KMS-11 (cell line): ENCODE measurements around the gene SKA3.
A peak's percentile ranks its signal among the peaks of the same experiment; 100 is the strongest.
"Not testable (repeated sequence)": the region's sequence is repeated elsewhere in the genome, so short reads cannot be mapped to it uniquely, and the experiment has no call there.

Experiments used
- H2AFZ ChIP-seq: fragments of 200-600 bp; sonication (generic); 2 replicates; pipeline ENCODE4 v1.6.1; 2016; ENCODE audit warnings: antibody characterized with exemption, mixed run types, low read depth
- H3K27ac ChIP-seq: fragments of 200-600 bp; sonication (generic); 2 replicates; pipeline ENCODE4 v1.6.1; 2016; ENCODE audit warnings: mild to moderate bottlenecking, mixed run types
- H3K27me3 ChIP-seq: fragments of 200-600 bp; sonication (generic); 2 replicates; pipeline ENCODE4 v1.6.1; 2017; ENCODE audit warnings: mild to moderate bottlenecking, low read depth, mixed run types, moderate library complexity; ENCODE audit not compliant: insufficient read depth
- H3K36me3 ChIP-seq: fragments of 200-600 bp; sonication (generic); 2 replicates; pipeline ENCODE4 v1.6.1; 2017; ENCODE audit warnings: mild to moderate bottlenecking, mixed run types; ENCODE audit not compliant: insufficient read depth
- H3K4me1 ChIP-seq: fragments of 200-600 bp; sonication (generic); 2 replicates; pipeline ENCODE4 v1.6.1; 2016; ENCODE audit warnings: mild to moderate bottlenecking, low read depth, mixed run types; ENCODE audit not compliant: poor library complexity, severe bottlenecking
- H3K4me2 ChIP-seq: fragments of 200-600 bp; sonication (generic); 2 replicates; pipeline ENCODE4 v1.7.0; 2016; ENCODE audit warnings: mild to moderate bottlenecking, mixed run types
- H3K4me3 ChIP-seq: fragments of 200-600 bp; sonication (generic); IDR thresholded peaks from 2 replicates; pipeline ENCODE4 v1.6.1; 2017; ENCODE audit warnings: low read depth, low read length, mixed read lengths; ENCODE audit not compliant: insufficient read depth
- H3K79me2 ChIP-seq: fragments of 200-600 bp; sonication (generic); 2 replicates; pipeline ENCODE4 v1.6.1; 2016; ENCODE audit warnings: low read depth, mixed run types; ENCODE audit not compliant: insufficient read depth
- H3K9ac ChIP-seq: fragments of 200-600 bp; sonication (generic); 2 replicates; pipeline ENCODE4 v1.6.1; 2016; ENCODE audit warnings: mild to moderate bottlenecking, mixed run types
- H4K20me1 ChIP-seq: fragments of 200-600 bp; sonication (generic); 2 replicates; pipeline ENCODE4 v1.6.1; 2016; ENCODE audit warnings: mild to moderate bottlenecking, mixed run types; ENCODE audit not compliant: insufficient read depth
- CTCF ChIP-seq: fragments of 200-600 bp; sonication (generic); conservative IDR thresholded peaks from 2 replicates; pipeline ENCODE4 v1.6.1; 2017; ENCODE audit warnings: low read depth, mild to moderate bottlenecking, antibody characterized with exemption, low read length, moderate library complexity, mixed read lengths

Gene SKA3

GRCh38 chr13:21176215-21176981 lies at the start of gene SKA3, which contains the start of gene MRPL57:
Gene SKA3 (minus strand): TSS chr13:21176552. CDS start chr13:21176477, 75 bp downstream.
Gene MRPL57 (plus strand): TSS chr13:21176658. CDS start chr13:21176917, 259 bp downstream.
- Histone ChIP-seq H2AFZ (peak within 1 kb of the TSS; percentile 61), H3K79me2 (peaks cover 46% of the 10 kb centered on the region), H3K27ac (peak within 1 kb of the TSS; percentile 75), H4K20me1 (no peaks in the 10 kb centered on the region), H3K4me1 (no peaks in the 10 kb centered on the region), H3K4me2 (peak within 1 kb of the TSS; percentile 96), H3K27me3 (no peaks in the 10 kb centered on the region), H3K36me3 (no peaks in the 10 kb centered on the region), H3K4me3 (no peak within 1 kb of the TSS), H3K9ac (peak within 1 kb of the TSS; percentile 80)
- no peak for TF ChIP-seq CTCF

GRCh38 chr13:21225082-21225481 lies 48.7 kb upstream of the SKA3 start:
- Histone ChIP-seq H2AFZ (no peak overlapping the region), H4K20me1 (no peaks in the 10 kb centered on the region), H3K9ac (no peak overlapping the region), H3K79me2 (no peaks in the 10 kb centered on the region), H3K27ac (no peak overlapping the region), H3K4me2 (no peak overlapping the region), H3K4me3 (no peak overlapping the region), H3K4me1 (peaks cover 4% of the 10 kb centered on the region), H3K27me3 (no peaks in the 10 kb centered on the region), H3K36me3 (no peaks in the 10 kb centered on the region)
- no peak for TF ChIP-seq CTCF

- H3K27ac ChIP-seq: no peak overlapping the region
- no peaks in the 10 kb centered on the region for H3K27me3 ChIP-seq
- H4K20me1 ChIP-seq: no peaks in the 10 kb centered on the region
- TF ChIP-seq CTCF: no peak
- no peak overlapping the region for H3K9ac ChIP-seq
- H3K4me1 ChIP-seq: peaks cover 36% of the 10 kb centered on the region
- H3K4me2 ChIP-seq: no peak overlapping the region
- no peak overlapping the region for H2AFZ ChIP-seq
- H3K4me3 ChIP-seq: no peak overlapping the region
- no peaks in the 10 kb centered on the region for H3K79me2 ChIP-seq
- no peaks in the 10 kb centered on the region for H3K36me3 ChIP-seq
Measured at GRCh38 chr13:21221268-21221667, 44.9 kb upstream of the SKA3 start.

DNA sequence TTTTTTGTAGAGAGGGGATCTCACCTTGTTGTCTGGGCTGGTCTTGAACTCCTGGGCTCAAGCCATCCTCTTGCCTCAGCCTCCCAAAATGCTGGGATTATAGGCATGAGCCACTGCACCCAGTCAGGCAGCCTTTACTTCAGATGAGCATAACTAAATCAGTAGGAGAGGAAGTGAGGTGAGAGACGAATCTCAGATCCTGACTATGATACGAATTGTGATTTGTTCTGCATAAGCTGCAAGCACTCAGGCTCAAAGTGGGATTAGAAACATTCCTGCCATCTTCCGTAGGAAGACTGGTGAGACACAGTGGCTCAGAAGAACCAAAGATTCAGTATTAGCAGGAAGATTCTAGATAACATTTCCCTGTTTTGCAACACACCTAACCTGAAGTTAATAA lies 43.4 kb upstream of the SKA3 start:
- not testable (repeated sequence) for H3K36me3 ChIP-seq, H4K20me1 ChIP-seq, H3K4me3 ChIP-seq, H3K27me3 ChIP-seq, H3K79me2 ChIP-seq
- Histone ChIP-seq H3K9ac (peak overlapping the region; percentile 65; the same call in 1 of the 2 replicates), H3K4me1 (peaks cover 36% of the 10 kb centered on the region), H2AFZ (peak overlapping the region; percentile 34; the same call in 1 of the 2 replicates), H3K4me2 (peak overlapping the region; percentile 85), H3K27ac (peak overlapping the region; percentile 99)

DNA sequence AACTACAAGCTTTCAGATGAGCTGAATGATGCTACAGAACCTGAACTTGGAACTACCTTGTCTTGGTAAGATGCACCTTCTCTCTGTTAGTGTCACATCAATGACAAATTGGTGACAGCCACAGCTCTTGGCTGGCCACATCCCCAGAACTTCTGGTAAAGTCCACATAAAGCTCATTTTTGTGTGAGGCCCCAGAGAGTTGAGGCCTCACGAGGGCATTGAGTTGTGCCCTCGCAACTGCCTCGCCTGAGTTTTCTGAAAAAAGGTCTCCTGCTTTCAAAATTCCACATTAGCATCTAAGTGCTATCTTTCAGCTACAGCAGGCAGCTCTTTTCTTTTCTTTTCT lies 42.7 kb upstream of the SKA3 start:
- Histone ChIP-seq H3K4me3 (no peak overlapping the region), H3K4me1 (peaks cover 36% of the 10 kb centered on the region), H4K20me1 (no peaks in the 10 kb centered on the region), H3K4me2 (peak overlapping the region; percentile 85), H3K27me3 (no peaks in the 10 kb centered on the region), H2AFZ (peak overlapping the region; percentile 34), H3K79me2 (no peaks in the 10 kb centered on the region), H3K27ac (peak overlapping the region; percentile 99), H3K36me3 (no peaks in the 10 kb centered on the region), H3K9ac (peak overlapping the region; percentile 65; the same call in 1 of the 2 replicates)
- no peak for TF ChIP-seq CTCF
